ENCODE measurements around the gene DUOX1.

- TF ChIP-seq POLR2AphosphoS5 (IDR thresholded peaks at IDR 0.05; ENCODE audit: low read depth, low read length) (no peak), FOSL1 (IDR thresholded peaks at IDR 0.05; ENCODE audit: low read depth) (no peak), MAX (IDR thresholded peaks at IDR 0.05) (no peak), CTCF (IDR thresholded peaks at IDR 0.05 in 2 of 3, conservative IDR thresholded peaks at IDR 0.05 in 1 of 3; ENCODE audit: borderline replicate concordance in 1 of 3, insufficient read depth in 1 of 3, low read depth in 2 of 3, low read length in 2 of 3) (no peak), EZH2phosphoT487 (IDR thresholded peaks at IDR 0.05; ENCODE audit: borderline replicate concordance) (no peak), TCF7L2 (IDR thresholded peaks at IDR 0.05; ENCODE audit: borderline replicate concordance, extremely low read depth, insufficient read depth, insufficient read length) (no peak), POLR2A (IDR thresholded peaks at IDR 0.05; ENCODE audit: borderline replicate concordance, extremely low read depth, insufficient read depth, insufficient read length) (no peak), ELF1 (IDR thresholded peaks at IDR 0.05; ENCODE audit: borderline replicate concordance, low read depth) (no peak), ZNF274 (IDR thresholded peaks at IDR 0.05; ENCODE audit: low read depth, low read length) (no peak), YY1 (IDR thresholded peaks at IDR 0.05; ENCODE audit: extremely low read depth, insufficient replicate concordance, low read depth, low read length) (no peak), REST (IDR thresholded peaks at IDR 0.05; ENCODE audit: low read depth) (no peak), ZBTB33 (IDR thresholded peaks at IDR 0.05; ENCODE audit: extremely low read depth, insufficient replicate concordance, low read length) (no peak)
These were observed 13.3 kb downstream of the DUOX1 start for GRCh38 chr15:45143056-45143455.

Data from HCT116 (cell line).